Left kidney (tissue), 8 donors: Measurements from ENCODE around the gene APOBEC3H. TPM values are rescaled to one million over a fixed set of nuclear protein-coding genes. Genes with fewer than 3 reads are reported as not detected.
"Not testable (repeated sequence)": the region's sequence is repeated elsewhere in the genome, so short reads cannot be mapped to it uniquely, and the experiment has no call there.

ENCODE experiments used
- DNase-seq: peaks from one replicate; pipeline ENCODE4 v3.0.0-alpha.2; 2013
- long read RNA-seq, 8 donors: transcript quantifications; one replicate each; lab custom pipeline, GENCODE V29; 2026
- polyA plus RNA-seq: library from polyadenylated mRNA; unstranded; fragments of 120-200 nt; gene quantifications from one replicate; pipeline ENCODE4 v1.2.1, GENCODE V29; 2013; ENCODE audit not compliant: insufficient read length

Gene APOBEC3H
- polyA plus RNA-seq = 0.23 TPM
- long read RNA-seq, donor 1 = 0 reads
- long read RNA-seq, donor 2 = 0 reads
- long read RNA-seq, donor 3 = 0 reads
- long read RNA-seq, donor 4 = 0 reads
- long read RNA-seq, donor 5 = 0 reads
- long read RNA-seq, donor 6 = 0 reads
- long read RNA-seq, donor 7 = 0 reads
- long read RNA-seq, donor 8 = 0 reads

GRCh38 chr22:39097098-39098020, at the start of gene APOBEC3H:
Gene APOBEC3H (plus strand): TSS chr22:39097244. CDS start chr22:39100279, 3,035 bp downstream.
- no peak for DNase-seq

- DNase-seq = not testable (repeated sequence)
Measured at GRCh38 chr22:39049486-39049885, 47.6 kb upstream of the APOBEC3H start.

- not testable (repeated sequence) for DNase-seq
Measured at GRCh38 chr22:39051844-39052495, 45.1 kb upstream of the APOBEC3H start.

GRCh38 chr22:39055658-39056057, 41.4 kb upstream of the APOBEC3H start:
- DNase-seq = no peak

- DNase-seq = not testable (repeated sequence)
Measured at GRCh38 chr22:39061290-39061689, 35.8 kb upstream of the APOBEC3H start.

GRCh38 chr22:39061951-39062350, 35.1 kb upstream of the APOBEC3H start:
- DNase-seq = not testable (repeated sequence)

GRCh38 chr22:39063904-39064303, 33.1 kb upstream of the APOBEC3H start:
- DNase-seq = not testable (repeated sequence)

- DNase-seq = not testable (repeated sequence)
Measured at GRCh38 chr22:39066442-39067276, 30.4 kb upstream of the APOBEC3H start.

- DNase-seq = no peak
Measured at GRCh38 chr22:39068033-39068785, 28.8 kb upstream of the APOBEC3H start.

- DNase-seq = no peak
Measured at GRCh38 chr22:39070186-39070585, 26.9 kb upstream of the APOBEC3H start.

GRCh38 chr22:39072581-39072981, 24.5 kb upstream of the APOBEC3H start:
- DNase-seq = not testable (repeated sequence)

GRCh38 chr22:39073981-39074380, 23.1 kb upstream of the APOBEC3H start:
- DNase-seq = no peak

GRCh38 chr22:39076155-39077025, 20.7 kb upstream of the APOBEC3H start:
- not testable (repeated sequence) for DNase-seq

GRCh38 chr22:39077026-39077840, 19.8 kb upstream of the APOBEC3H start, which contains the start of gene APOBEC3G:
Gene APOBEC3G (plus strand): TSS chr22:39077275. CDS start chr22:39077362, 87 bp downstream.
- DNase-seq = not testable (repeated sequence)

- not testable (repeated sequence) for DNase-seq
Measured at GRCh38 chr22:39077912-39078311, 19.1 kb upstream of the APOBEC3H start.

GRCh38 chr22:39078329-39078728, 18.7 kb upstream of the APOBEC3H start:
- DNase-seq = no peak

- DNase-seq = not testable (repeated sequence)
Measured at GRCh38 chr22:39079054-39079637, 17.9 kb upstream of the APOBEC3H start.

- no peak for DNase-seq
Measured at GRCh38 chr22:39080052-39080762, 16.8 kb upstream of the APOBEC3H start.
